Endometrium (tissue), 2 donors: ENCODE measurements around the gene TIMP3.

Source experiments
- FAIRE-seq: peaks from 2 replicates; lab custom pipeline; 2012; peaks lifted over from hg19 to GRCh38; lab: Jason Lieb, UNC
- donor health status: control.
- donor health status: control.

The TIMP3 gene

GRCh38 chr22:32830473-32830872, 29.0 kb downstream of the TIMP3 start:
- no peak for FAIRE-seq

GRCh38 chr22:32830957-32831356, 29.5 kb downstream of the TIMP3 start:
- no peak for FAIRE-seq

- no peak for FAIRE-seq
Observed at GRCh38 chr22:32831584-32831983, 30.1 kb downstream of the TIMP3 start.

GRCh38 chr22:32832174-32832573, 30.7 kb downstream of the TIMP3 start:
- no peak for FAIRE-seq

- peak; percentile 72 for FAIRE-seq
Observed at GRCh38 chr22:32836280-32837123, 35.0 kb downstream of the TIMP3 start.

GRCh38 chr22:32837142-32837541, 35.6 kb downstream of the TIMP3 start:
- no peak for FAIRE-seq

- no peak for FAIRE-seq
Observed at GRCh38 chr22:32837803-32838202, 36.3 kb downstream of the TIMP3 start.

GRCh38 chr22:32839831-32840584, 38.5 kb downstream of the TIMP3 start:
- FAIRE-seq: no peak

GRCh38 chr22:32841175-32841574, 39.7 kb downstream of the TIMP3 start:
- FAIRE-seq: no peak

- no peak for FAIRE-seq
Observed at GRCh38 chr22:32842486-32842885, 41.0 kb downstream of the TIMP3 start.

- no peak for FAIRE-seq
Observed at GRCh38 chr22:32843300-32843699, 41.8 kb downstream of the TIMP3 start.

GRCh38 chr22:32844251-32844650, 42.7 kb downstream of the TIMP3 start:
- FAIRE-seq: no peak

GRCh38 chr22:32846780-32847491, 45.4 kb downstream of the TIMP3 start:
- no peak for FAIRE-seq

GRCh38 chr22:32848226-32848625, 46.7 kb downstream of the TIMP3 start:
- no peak for FAIRE-seq

- no peak for FAIRE-seq
Observed at GRCh38 chr22:32849501-32849900, 48.0 kb downstream of the TIMP3 start.

- FAIRE-seq: no peak
Observed at GRCh38 chr22:32850157-32850556, 48.7 kb downstream of the TIMP3 start.

- FAIRE-seq: no peak
Observed at GRCh38 chr22:32850591-32851517, 49.3 kb downstream of the TIMP3 start.

GRCh38 chr22:32852395-32853251, 51.1 kb downstream of the TIMP3 start:
- no peak for FAIRE-seq

GRCh38 chr22:32853662-32854061, 52.2 kb downstream of the TIMP3 start:
- FAIRE-seq: no peak

GRCh38 chr22:32854351-32854804, 52.9 kb downstream of the TIMP3 start:
- FAIRE-seq: no peak
